ENCODE data around the gene SND1.

- TF ChIP-seq CTCF (IDR thresholded peaks at IDR 0.05) (no peak), POLR2A (IDR thresholded peaks at IDR 0.05) (no peak)
Measured at GRCh38 chr7:128122576-128123290, 470.7 kb downstream of the SND1 start.

All from body of pancreas (tissue), 4 donors.